GM21723 (cell line): ENCODE results near the gene SENP6.

Experiments used
- ATAC-seq: cut with Tn5 transposase; IDR thresholded peaks from one replicate; pipeline ENCODE4 v1.9.1; 2021; ENCODE audit warnings: mild to moderate bottlenecking, moderate library complexity; ENCODE audit not compliant: unreplicated experiment

Gene SENP6

DNA sequence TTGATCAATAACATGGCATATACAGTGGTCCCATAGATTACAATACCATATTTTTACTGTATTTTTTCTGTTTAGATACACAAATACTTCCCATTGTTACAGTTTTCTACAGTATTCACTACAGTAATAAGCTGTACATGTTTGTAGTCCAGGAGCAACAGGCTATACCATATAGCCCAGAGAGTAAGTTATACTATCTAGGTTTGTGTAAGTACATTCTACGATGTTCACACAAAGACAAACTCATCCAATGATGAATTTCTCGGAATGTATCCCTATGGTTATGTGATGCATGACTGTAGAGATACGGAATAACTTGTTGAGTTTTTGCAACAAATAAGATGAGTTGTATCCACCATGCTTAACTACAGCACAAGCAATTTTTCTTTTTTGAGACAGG is 143.7 kb downstream of the SENP6 start:
- no peak for ATAC-seq

DNA sequence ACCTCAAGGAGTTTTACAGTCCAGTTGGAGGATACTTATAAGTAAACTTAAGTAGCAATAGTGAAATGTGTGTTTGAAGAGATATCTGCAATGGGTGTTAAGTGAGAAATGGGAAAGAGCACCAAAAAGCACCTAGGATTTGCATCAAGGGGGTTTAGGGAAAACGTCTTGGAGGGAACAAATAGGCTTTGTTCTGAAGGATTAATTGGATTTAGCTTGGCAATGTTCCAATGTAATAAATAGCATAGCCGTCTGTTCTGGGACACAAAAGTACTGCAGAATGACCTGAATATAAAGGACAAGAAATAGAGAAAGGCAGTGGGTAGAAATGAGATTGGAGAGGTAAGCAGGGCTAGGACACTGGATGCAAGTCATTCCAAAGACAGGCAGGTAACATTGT is 144.5 kb downstream of the SENP6 start:
- ATAC-seq: no peak

DNA sequence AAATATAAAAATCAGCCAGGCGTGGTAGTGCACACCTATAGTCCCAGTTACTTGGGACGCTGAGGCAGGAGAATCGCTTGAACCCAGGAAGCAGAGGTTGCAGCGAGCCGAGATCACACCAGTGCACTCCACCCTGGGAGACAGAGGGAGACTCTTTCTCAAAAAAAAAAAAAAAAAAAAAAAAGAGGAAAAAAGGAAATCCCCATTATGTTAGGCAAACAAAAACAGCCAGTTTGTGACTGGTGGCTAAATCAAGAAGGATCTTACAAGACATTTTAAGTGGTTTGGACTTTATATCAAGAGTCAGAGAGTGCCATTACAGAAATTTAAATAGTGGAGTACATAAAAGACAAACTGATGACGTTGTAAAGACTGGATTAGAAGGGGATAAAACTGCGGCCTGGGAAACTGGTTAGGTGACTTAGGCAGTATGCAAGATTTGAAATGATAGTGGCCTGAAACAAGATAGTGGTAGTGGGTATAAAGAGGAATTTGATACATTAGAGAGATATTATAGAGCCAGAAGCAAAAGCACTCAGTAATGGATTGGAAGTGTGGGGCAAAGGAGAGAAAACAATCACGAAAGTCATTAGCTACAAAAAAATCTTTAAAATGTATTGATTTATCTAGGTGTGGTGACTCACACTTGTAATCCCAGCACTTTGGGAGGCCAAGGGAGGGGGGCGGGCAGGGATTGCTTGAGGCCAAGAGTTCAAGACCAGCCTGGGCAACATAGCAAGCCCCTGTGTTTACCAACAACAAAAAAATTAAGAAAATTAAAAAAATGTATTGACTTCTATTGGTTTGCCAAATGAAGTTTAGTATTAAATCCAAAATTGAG is 145.7 kb downstream of the SENP6 start:
- ATAC-seq: no peak

DNA sequence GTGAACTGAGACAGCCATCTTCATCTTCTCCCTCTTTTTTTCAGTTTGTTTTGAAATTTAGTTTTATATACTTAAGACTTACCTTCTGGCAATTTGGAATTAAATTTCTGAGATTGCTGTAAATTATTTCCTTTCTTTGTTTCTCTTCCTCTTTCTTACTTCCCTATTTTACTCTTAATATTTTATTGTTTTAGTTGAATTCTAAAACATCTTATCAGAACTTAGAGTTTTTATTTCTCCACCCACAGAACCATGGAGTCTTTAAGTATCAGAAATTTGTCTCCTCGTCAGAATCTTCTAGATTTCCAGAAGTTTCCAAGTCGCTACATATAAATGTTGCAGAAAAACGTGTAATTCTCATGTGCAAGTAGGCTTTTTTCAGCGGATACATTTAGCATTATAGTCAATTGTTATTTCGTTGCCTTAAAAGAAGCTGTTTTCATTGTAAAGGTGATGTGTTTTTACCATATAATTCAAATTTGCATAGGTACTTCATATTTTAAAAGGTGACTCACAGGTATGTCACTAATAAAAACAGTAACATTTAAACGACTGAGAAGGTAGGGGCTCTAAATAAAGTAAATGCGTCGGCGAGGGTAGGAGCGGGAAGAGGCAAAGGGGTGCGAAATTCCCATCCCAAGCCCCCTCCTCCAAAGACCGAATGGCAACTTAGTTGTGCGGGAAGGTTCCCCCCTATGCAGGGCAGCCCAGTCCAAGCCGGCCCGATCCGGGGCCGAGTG is 146.5 kb downstream of the SENP6 start:
- ATAC-seq: no peak

DNA sequence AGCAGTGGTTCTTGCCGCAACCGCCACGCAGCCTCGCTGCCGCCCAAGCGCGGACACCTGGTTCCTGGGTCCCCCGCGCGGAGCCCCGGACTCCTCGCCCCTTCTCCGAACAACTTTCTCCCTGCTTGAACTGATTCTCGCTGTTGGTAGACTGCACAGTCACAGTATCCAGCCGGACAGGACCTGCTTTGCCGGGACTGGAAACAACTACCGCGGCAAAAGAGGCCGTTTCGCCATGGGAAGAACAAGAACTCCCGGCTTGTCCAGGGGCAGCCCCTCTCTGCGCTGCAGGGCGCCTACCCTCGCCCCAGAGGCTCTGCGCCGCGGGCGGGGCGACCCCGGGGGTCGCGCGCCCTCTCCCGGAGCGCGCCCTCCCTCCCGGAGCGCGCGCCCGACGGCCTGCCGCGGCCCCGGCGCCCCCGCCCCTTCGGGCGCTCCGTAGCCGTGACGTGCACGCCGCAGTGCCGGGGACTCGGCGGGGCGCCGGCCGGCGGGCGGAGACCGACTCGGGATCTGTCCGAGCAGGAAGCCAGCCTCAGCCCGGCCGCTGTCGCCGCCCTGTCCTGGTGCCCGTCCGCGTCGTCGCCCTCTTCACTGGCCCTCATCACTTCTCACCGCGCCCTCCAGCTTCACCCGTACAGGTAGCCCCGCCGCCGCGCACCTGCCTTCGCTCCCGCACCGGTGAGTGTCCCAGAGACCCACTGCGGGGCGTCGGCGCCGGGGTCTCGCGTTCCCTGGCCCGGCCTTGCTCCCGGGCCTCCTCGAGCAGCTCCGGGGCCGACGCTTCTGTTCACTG is 147.3 kb downstream of the SENP6 start, which contains the start of gene MYO6:
MYO6 (plus strand) TSS at position 497 of the 796 bp plus-strand sequence. CDS start 68,309 bp downstream, outside the sequence.
- ATAC-seq: peak; percentile 89

DNA sequence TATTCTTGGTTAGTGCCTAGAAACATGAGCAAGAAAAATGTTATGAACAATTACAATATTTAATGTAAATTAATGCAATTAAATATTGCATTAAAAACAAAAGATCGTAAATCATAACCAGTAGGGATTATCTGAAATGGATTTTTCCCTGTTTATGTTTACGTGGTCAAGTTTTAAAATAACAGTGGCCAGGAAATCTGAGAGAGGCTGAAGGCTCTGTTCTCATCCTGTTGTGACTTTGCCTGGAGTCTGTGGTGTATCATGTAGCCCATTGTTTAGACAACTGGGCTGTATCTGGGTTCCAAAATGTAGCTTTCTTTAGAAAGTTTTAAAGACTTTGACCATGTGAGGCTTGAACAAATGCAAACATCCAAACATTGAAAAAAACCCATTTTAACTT is 149.8 kb downstream of the SENP6 start:
- ATAC-seq: no peak

DNA sequence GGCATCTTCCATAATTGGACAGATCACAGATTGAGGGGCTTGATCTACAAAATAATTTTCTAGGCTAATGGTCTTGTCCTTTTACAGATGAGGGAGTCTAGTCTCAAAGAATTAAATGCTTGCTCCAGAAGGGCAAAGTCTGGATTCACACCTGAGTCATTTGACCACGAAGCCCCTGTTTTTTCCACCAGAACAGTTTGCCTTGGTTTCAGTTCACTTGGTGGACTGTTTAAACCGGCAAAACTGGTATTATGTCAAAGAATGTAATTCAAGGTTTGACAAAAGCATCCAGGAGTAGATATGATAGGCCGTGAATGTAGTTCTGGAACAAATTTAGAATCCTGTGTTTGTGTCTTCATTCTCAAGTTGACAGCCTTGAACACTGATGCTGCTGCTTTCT is 150.7 kb downstream of the SENP6 start:
- no peak for ATAC-seq

DNA sequence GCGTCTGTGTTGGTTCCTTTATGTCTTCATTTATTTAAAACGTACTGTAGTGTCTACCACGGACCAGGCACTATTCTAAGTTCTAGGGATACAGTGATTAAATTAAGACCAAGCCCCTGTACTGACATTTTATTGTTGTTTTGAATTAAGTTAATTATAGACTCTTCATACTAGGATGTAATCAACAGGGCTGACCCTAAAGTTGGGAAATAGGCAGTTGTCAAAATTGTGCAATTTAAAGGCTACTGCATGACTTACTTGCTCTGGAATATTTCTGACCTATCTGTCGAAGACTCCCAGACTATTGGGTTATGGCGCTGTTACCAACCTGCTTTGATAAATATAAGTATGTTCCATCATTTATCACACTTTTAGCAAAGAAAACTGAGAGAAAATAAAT is 154.0 kb downstream of the SENP6 start:
- no peak for ATAC-seq

DNA sequence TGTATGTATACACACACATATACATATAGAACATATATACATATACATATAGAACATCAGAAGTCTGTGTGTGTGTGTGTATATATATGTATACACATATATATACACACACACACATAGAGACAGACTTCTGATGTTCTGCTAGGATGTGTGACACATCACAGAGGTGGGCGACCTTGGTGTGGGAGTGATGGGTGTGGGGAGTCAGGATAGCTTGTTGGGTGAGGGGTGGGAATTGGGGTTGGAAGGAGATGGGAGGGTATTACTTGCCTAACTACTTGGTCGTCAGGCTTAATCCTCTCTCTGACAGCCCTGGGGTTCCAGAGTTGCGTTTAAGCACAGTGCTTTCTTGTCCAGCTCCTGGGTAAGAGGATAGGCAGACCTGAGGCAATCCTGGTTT is 155.6 kb downstream of the SENP6 start:
- ATAC-seq: no peak

DNA sequence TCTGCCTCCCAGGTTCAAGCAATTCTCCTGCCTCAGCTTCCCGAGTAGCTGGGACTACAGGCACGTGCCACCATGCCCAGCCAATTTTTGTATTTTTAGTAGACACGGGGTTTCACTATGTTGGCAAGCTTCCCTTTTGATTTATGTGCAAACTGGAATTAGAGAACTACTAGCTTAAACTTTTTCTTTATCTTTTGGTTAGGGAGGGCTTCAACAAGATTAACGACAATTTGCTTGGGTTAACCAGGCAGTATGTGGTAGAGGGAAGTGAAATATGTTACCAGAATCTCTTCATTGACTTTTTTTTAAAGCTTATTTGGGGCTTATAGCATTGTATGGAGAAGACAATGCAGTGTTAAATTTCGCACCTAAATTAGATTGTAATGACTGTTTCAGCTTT is 156.4 kb downstream of the SENP6 start:
- no peak for ATAC-seq

DNA sequence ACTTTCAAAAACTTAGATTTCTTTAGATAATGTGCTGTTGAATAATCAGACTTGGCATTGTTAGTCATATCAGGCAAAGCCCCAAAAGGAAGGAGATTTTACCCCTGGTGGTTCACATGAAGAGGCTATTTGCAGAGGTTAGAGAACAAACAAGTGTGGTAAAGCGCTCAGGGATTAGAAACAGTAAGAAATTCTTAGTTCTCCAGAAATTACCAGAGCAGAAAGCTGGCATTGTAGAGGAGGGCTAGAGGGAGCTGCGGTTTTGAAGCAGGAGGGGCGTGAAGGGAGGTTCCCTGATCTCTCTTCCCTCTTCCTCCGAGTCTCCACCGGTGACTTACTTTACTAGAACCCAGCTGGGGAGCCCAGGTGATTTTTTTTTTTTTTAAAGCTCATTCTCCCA is 157.5 kb downstream of the SENP6 start:
- no peak for ATAC-seq

DNA sequence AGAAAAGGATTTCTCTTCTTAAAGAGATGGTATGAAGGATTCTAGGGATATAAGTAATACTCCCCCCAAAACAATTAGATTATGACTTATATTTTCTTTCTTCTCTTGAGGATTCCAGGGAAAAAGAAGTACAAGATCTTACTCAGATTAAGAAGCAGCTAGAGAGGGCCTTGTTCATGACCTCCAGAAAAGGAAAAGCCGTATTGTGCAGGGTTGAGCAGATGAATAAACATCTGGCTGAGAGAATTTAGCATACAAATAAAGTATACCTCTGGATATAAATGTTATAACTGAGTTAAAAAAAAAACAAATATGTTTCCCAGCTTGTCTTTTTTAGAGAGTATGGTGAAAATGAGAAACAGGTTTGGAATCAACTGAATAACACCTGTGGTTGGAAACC is 158.6 kb downstream of the SENP6 start:
- ATAC-seq: no peak

DNA sequence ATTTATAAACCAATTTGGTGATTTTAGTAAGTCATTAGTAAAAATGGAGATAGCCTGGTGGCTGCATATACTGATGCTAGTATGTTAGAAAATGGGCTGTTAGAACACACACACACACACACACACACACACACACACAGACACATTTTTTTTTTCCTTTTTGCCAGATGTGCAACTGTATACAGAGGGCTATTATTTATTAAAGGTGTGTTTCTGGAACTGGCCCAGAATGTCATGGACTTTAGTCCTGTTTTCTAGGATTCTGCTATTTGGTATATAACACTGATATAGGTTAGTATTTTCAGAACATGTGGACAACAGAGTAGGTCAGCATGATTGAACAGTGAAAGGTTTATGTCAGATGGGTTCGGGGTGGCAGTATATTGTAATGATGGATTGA is 159.8 kb downstream of the SENP6 start:
- ATAC-seq: no peak

DNA sequence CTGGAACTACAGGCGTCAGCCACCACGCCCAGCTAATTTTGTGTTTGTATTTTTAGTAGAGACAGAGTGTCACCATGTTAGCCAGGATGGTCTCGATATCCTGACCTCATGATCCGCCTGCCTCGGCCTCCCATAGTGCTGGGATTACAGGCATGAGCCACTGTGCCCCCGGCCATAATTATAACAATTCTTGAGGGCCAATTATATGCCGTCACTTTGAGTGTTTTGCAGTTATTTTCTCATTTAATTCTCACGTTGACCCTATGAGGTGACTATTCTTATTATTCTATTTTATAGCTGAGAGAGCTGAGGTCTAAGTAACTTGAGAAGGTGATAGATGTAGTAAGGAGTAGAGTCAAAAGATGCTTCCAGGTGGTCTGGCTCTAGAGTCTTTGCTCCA is 160.4 kb downstream of the SENP6 start:
- no peak for ATAC-seq

DNA sequence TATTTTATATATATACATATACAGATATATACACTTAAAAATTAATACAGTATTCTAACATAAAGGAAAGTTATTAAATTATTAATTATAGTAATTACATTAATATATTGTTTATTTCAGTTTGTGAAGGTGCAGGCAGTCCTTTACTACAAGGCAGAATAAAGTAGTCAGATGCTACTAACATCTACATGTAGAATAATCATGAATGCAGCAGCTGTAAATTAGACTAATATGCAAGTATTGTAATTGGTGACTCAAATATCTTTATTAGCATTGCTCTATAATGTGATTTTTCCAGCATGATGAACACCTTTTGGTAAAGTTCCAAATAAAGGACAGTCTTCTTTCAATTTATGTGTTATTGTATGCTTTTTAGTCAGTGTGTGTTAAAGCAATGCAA is 164.7 kb downstream of the SENP6 start:
- ATAC-seq: no peak
